HG03378 (cell line): ENCODE data around the gene OFD1.

ENCODE experiments used
- ATAC-seq: cut with Tn5 transposase; IDR thresholded peaks from one replicate; pipeline ENCODE4 v1.9.1; 2021; ENCODE audit warnings: mild to moderate bottlenecking, moderate library complexity; ENCODE audit not compliant: unreplicated experiment

Gene OFD1

GRCh38 chrX:13790206-13791131, 55.9 kb downstream of the OFD1 start:
- ATAC-seq, result no peak

- no peak for ATAC-seq
These were observed 56.6 kb downstream of the OFD1 start for GRCh38 chrX:13791145-13791544.

GRCh38 chrX:13791559-13791958, 57.0 kb downstream of the OFD1 start:
- ATAC-seq, result no peak

GRCh38 chrX:13793897-13794296, 59.3 kb downstream of the OFD1 start:
- no peak for ATAC-seq

- ATAC-seq, result no peak
These were observed 59.9 kb downstream of the OFD1 start for GRCh38 chrX:13794417-13794816.

GRCh38 chrX:13797512-13797911, 63.0 kb downstream of the OFD1 start:
- no peak for ATAC-seq

- ATAC-seq, result no peak
These were observed 63.6 kb downstream of the OFD1 start for GRCh38 chrX:13798184-13798583.

- ATAC-seq, result no peak
These were observed 68.6 kb downstream of the OFD1 start for GRCh38 chrX:13803116-13803515.

GRCh38 chrX:13805241-13805640, 70.7 kb downstream of the OFD1 start:
- no peak for ATAC-seq

- no peak for ATAC-seq
These were observed 73.7 kb downstream of the OFD1 start for GRCh38 chrX:13808293-13808692.

- no peak for ATAC-seq
These were observed 74.3 kb downstream of the OFD1 start for GRCh38 chrX:13808865-13809264.

- ATAC-seq, result no peak
These were observed 81.1 kb downstream of the OFD1 start for GRCh38 chrX:13815664-13816063.

- no peak for ATAC-seq
These were observed 81.6 kb downstream of the OFD1 start for GRCh38 chrX:13816176-13816575.

- ATAC-seq, result no peak
These were observed 82.4 kb downstream of the OFD1 start, which contains the start of gene GPM6B for GRCh38 chrX:13816643-13817627. Gene GPM6B, minus strand, starts transcription at chrX:13817093. Its CDS starts 189 bp downstream, at chrX:13816904.
